CD8-positive, alpha-beta memory T cell (primary cell): Measurements from ENCODE around the gene FAM114A1. TPM values are rescaled to one million over a fixed set of nuclear protein-coding genes. Genes with fewer than 3 reads are reported as not detected.

ENCODE experiments used
- CTCF ChIA-PET: fragments of 350-600 bp; sonication (Branson Sonifier 250); formaldehyde crosslinking; loops from one replicate; lab custom pipeline; 2021; ENCODE audit warnings: antibody characterized with exemption; lab: Charles Lee
- POLR2A ChIA-PET: fragments of 350-600 bp; sonication (Branson Sonifier 250); formaldehyde crosslinking; loops from one replicate; lab custom pipeline; 2021; ENCODE audit warnings: antibody characterized with exemption; lab: Charles Lee
- DNase-seq, 5 donors: peaks; one replicate each; pipeline versions ENCODE4 v3.0.0 to v3.0.0-alpha.2; 2020 to 2022; ENCODE audit warnings: mixed read lengths in 1 of 5
- H3K27ac ChIP-seq: one replicate; pipeline ENCODE4 v1.7.0; 2013; ENCODE audit warnings: low read depth, mild to moderate bottlenecking, low read length, moderate library complexity
- H3K27me3 ChIP-seq: 2 replicates; pipeline ENCODE4 v1.7.0; 2013; ENCODE audit warnings: low read length, mild to moderate bottlenecking; ENCODE audit not compliant: insufficient read depth, poor library complexity, severe bottlenecking
- H3K36me3 ChIP-seq: 2 replicates; pipeline ENCODE4 v1.7.0; 2013; ENCODE audit warnings: mild to moderate bottlenecking, low read length, moderate library complexity; ENCODE audit not compliant: insufficient read depth
- H3K4me1 ChIP-seq: 2 replicates; pipeline ENCODE4 v1.7.0; 2013; ENCODE audit warnings: mild to moderate bottlenecking, low read length, moderate library complexity; ENCODE audit not compliant: insufficient read depth
- H3K4me3 ChIP-seq: 2 replicates; pipeline ENCODE4 v1.7.0; 2013; ENCODE audit warnings: mild to moderate bottlenecking, low read length
- H3K9me3 ChIP-seq: 2 replicates; pipeline ENCODE4 v1.7.0; 2013; ENCODE audit warnings: mild to moderate bottlenecking, low read length
- H3K27ac Mint-ChIP-seq, 8 donors: one replicate each; pipeline ENCODE4 v1.8.0; 2020 to 2021; ENCODE audit warnings: mixed read lengths in 8 of 8, mild to moderate bottlenecking in 6 of 8, inconsistent platforms in 3 of 8, moderate library complexity in 3 of 8
- H3K27me3 Mint-ChIP-seq, 2 donors: one replicate each; pipeline ENCODE4 v1.8.0; 2020 to 2021; ENCODE audit warnings: mixed read lengths in 2 of 2, mild to moderate bottlenecking in 1 of 2, moderate library complexity in 1 of 2
- H3K36me3 Mint-ChIP-seq, 3 donors: one replicate each; pipeline ENCODE4 v1.8.0; 2020 to 2021; ENCODE audit warnings: mixed read lengths in 3 of 3, inconsistent platforms in 1 of 3, mild to moderate bottlenecking in 1 of 3
- H3K4me1 Mint-ChIP-seq, 3 donors: one replicate each; pipeline ENCODE4 v1.8.0; 2020 to 2021; ENCODE audit warnings: mixed read lengths in 3 of 3, inconsistent platforms in 1 of 3, mild to moderate bottlenecking in 1 of 3
- H3K4me3 Mint-ChIP-seq, 7 donors: one replicate each; pipeline ENCODE4 v1.8.0; 2020 to 2021; ENCODE audit warnings: mixed read lengths in 7 of 7, mild to moderate bottlenecking in 6 of 7, moderate library complexity in 4 of 7, inconsistent platforms in 2 of 7
- H3K9me3 Mint-ChIP-seq, 5 donors: one replicate each; pipeline ENCODE4 v1.8.0; 2020 to 2022; ENCODE audit warnings: mixed read lengths in 5 of 5, mild to moderate bottlenecking in 3 of 5, moderate library complexity in 2 of 5, inconsistent platforms in 1 of 5
- polyA plus RNA-seq: library from polyadenylated mRNA; unstranded; fragments of 300-500 nt; fragmentation: Illumina TruSeq; gene quantifications from one replicate; pipeline ENCODE4 v1.2.3, GENCODE V29; 2021
- total RNA-seq, 2 experiments: library from RNA; stranded (reverse); gene quantifications; one replicate each; pipeline ENCODE4 v1.2.3, GENCODE V29; 2021

The FAM114A1 gene
- total and polyA plus RNA-seq, 3 experiments from 2014 or later, result 0.31 TPM; not detected in 2

- CTCF ChIA-PET, result no interaction called here
- Histone ChIP-seq H3K9me3 (no peaks in the 10 kb centered on the region), H3K27me3 (no peaks in the 10 kb centered on the region), H3K36me3 (no peaks in the 10 kb centered on the region), H3K4me3 (no peak overlapping the region), H3K27ac (no peak overlapping the region), H3K4me1 (no peaks in the 10 kb centered on the region)
- no peaks in the 10 kb centered on the region for H3K4me1 Mint-ChIP-seq
- POLR2A ChIA-PET, result no interaction called here
- H3K36me3 Mint-ChIP-seq, result no peaks in the 10 kb centered on the region
- no peak for DNase-seq
- peaks cover 0 to 10% of the 10 kb centered on the region in 2 donors for H3K27me3 Mint-ChIP-seq
- no peaks in the 10 kb centered on the region for H3K9me3 Mint-ChIP-seq
- H3K27ac Mint-ChIP-seq, result no peak overlapping the region
- H3K4me3 Mint-ChIP-seq, result no peak overlapping the region
Measured at GRCh38 chr4:38928568-38928967, 61.0 kb downstream of the FAM114A1 start.

- CTCF ChIA-PET, result interaction anchor here (1.5 kb wide), 1 partner anchor 26 kb away, joined by 3 read pairs; no protein-coding TSS in a partner anchor
- no peaks in the 10 kb centered on the region for H3K27me3 ChIP-seq
- H3K27me3 Mint-ChIP-seq, result peaks cover 0 to 10% of the 10 kb centered on the region in 2 donors
- DNase-seq, result no peak
- H3K36me3 Mint-ChIP-seq, result no peaks in the 10 kb centered on the region
- no peak overlapping the region for H3K27ac Mint-ChIP-seq
- no peak overlapping the region for H3K4me3 ChIP-seq
- no peaks in the 10 kb centered on the region for H3K4me1 ChIP-seq
- no peaks in the 10 kb centered on the region for H3K4me1 Mint-ChIP-seq
- H3K9me3 Mint-ChIP-seq, result no peaks in the 10 kb centered on the region
- H3K27ac ChIP-seq, result no peak overlapping the region
- H3K9me3 ChIP-seq, result no peaks in the 10 kb centered on the region
- no peak overlapping the region for H3K4me3 Mint-ChIP-seq
- POLR2A ChIA-PET, result no interaction called here
- no peaks in the 10 kb centered on the region for H3K36me3 ChIP-seq
Measured at GRCh38 chr4:38928974-38929373, 61.4 kb downstream of the FAM114A1 start.

- ChIA-PET POLR2A (no interaction called here), CTCF (interaction anchor here (1.5 kb wide), 1 partner anchor 27 kb away, joined by 3 read pairs; no protein-coding TSS in a partner anchor)
- no peaks in the 10 kb centered on the region for H3K4me1 Mint-ChIP-seq
- H3K9me3 ChIP-seq, result no peaks in the 10 kb centered on the region
- no peaks in the 10 kb centered on the region for H3K27me3 ChIP-seq
- DNase-seq, result no peak
- no peaks in the 10 kb centered on the region for H3K36me3 Mint-ChIP-seq
- no peak overlapping the region for H3K27ac Mint-ChIP-seq
- H3K4me3 ChIP-seq, result no peak overlapping the region
- H3K9me3 Mint-ChIP-seq, result no peaks in the 10 kb centered on the region
- no peaks in the 10 kb centered on the region for H3K36me3 ChIP-seq
- H3K4me3 Mint-ChIP-seq, result no peak overlapping the region
- H3K4me1 ChIP-seq, result no peaks in the 10 kb centered on the region
- H3K27me3 Mint-ChIP-seq, result peaks cover 0 to 10% of the 10 kb centered on the region in 2 donors
- H3K27ac ChIP-seq, result no peak overlapping the region
Measured at GRCh38 chr4:38930204-38930603, 62.6 kb downstream of the FAM114A1 start.

GRCh38 chr4:38930707-38931106 lies 63.1 kb downstream of the FAM114A1 start:
- Mint-ChIP-seq H3K36me3 (no peaks in the 10 kb centered on the region), H3K27ac (no peak overlapping the region), H3K9me3 (no peaks in the 10 kb centered on the region), H3K4me3 (no peak overlapping the region), H3K27me3 (peaks cover 0 to 10% of the 10 kb centered on the region in 2 donors), H3K4me1 (no peaks in the 10 kb centered on the region)
- ChIA-PET CTCF (no interaction called here), POLR2A (no interaction called here)
- Histone ChIP-seq H3K4me3 (no peak overlapping the region), H3K36me3 (no peaks in the 10 kb centered on the region), H3K27me3 (no peaks in the 10 kb centered on the region), H3K9me3 (no peaks in the 10 kb centered on the region), H3K27ac (no peak overlapping the region), H3K4me1 (no peaks in the 10 kb centered on the region)
- no peak for DNase-seq

GRCh38 chr4:38931125-38931524 lies 63.5 kb downstream of the FAM114A1 start:
- Mint-ChIP-seq H3K4me1 (no peaks in the 10 kb centered on the region), H3K27me3 (peaks cover 0 to 10% of the 10 kb centered on the region in 2 donors), H3K9me3 (no peaks in the 10 kb centered on the region), H3K27ac (no peak overlapping the region), H3K4me3 (no peak overlapping the region), H3K36me3 (no peaks in the 10 kb centered on the region)
- ChIA-PET POLR2A (no interaction called here), CTCF (no interaction called here)
- Histone ChIP-seq H3K27ac (no peak overlapping the region), H3K4me1 (no peaks in the 10 kb centered on the region), H3K4me3 (no peak overlapping the region), H3K27me3 (no peaks in the 10 kb centered on the region), H3K9me3 (no peaks in the 10 kb centered on the region), H3K36me3 (no peaks in the 10 kb centered on the region)
- DNase-seq, result no peak

GRCh38 chr4:38935391-38936073 lies 67.9 kb downstream of the FAM114A1 start:
- no peaks in the 10 kb centered on the region for H3K4me1 Mint-ChIP-seq
- ChIA-PET CTCF (no interaction called here), POLR2A (no interaction called here)
- H3K4me1 ChIP-seq, result no peaks in the 10 kb centered on the region
- H3K9me3 Mint-ChIP-seq, result no peaks in the 10 kb centered on the region
- H3K27me3 Mint-ChIP-seq, result peaks cover 0 to 1% of the 10 kb centered on the region in 2 donors
- H3K36me3 Mint-ChIP-seq, result no peaks in the 10 kb centered on the region
- H3K27me3 ChIP-seq, result no peaks in the 10 kb centered on the region
- no peaks in the 10 kb centered on the region for H3K9me3 ChIP-seq
- H3K4me3 ChIP-seq, result no peak overlapping the region
- H3K27ac ChIP-seq, result no peak overlapping the region
- no peak for DNase-seq
- no peak overlapping the region for H3K27ac Mint-ChIP-seq
- no peaks in the 10 kb centered on the region for H3K36me3 ChIP-seq
- H3K4me3 Mint-ChIP-seq, result no peak overlapping the region

- Histone ChIP-seq H3K4me3 (no peak overlapping the region), H3K9me3 (no peaks in the 10 kb centered on the region), H3K27me3 (no peaks in the 10 kb centered on the region), H3K4me1 (no peaks in the 10 kb centered on the region), H3K36me3 (no peaks in the 10 kb centered on the region), H3K27ac (no peak overlapping the region)
- no peak overlapping the region for H3K4me3 Mint-ChIP-seq
- no peaks in the 10 kb centered on the region for H3K36me3 Mint-ChIP-seq
- ChIA-PET CTCF (no interaction called here), POLR2A (no interaction called here)
- no peak overlapping the region for H3K27ac Mint-ChIP-seq
- H3K9me3 Mint-ChIP-seq, result no peaks in the 10 kb centered on the region
- H3K27me3 Mint-ChIP-seq, result no peaks in the 10 kb centered on the region
- no peaks in the 10 kb centered on the region for H3K4me1 Mint-ChIP-seq
- DNase-seq, result no peak
Measured at GRCh38 chr4:38939165-38939564, 71.6 kb downstream of the FAM114A1 start.

GRCh38 chr4:38940476-38940875 lies 72.9 kb downstream of the FAM114A1 start:
- Histone ChIP-seq H3K4me3 (no peak overlapping the region), H3K27ac (no peak overlapping the region), H3K36me3 (no peaks in the 10 kb centered on the region), H3K9me3 (no peaks in the 10 kb centered on the region), H3K27me3 (no peaks in the 10 kb centered on the region), H3K4me1 (no peaks in the 10 kb centered on the region)
- Mint-ChIP-seq H3K27me3 (no peaks in the 10 kb centered on the region), H3K27ac (peak overlapping the region in 1 of 8 donors; percentile 9), H3K36me3 (no peaks in the 10 kb centered on the region), H3K4me3 (no peak overlapping the region), H3K4me1 (no peaks in the 10 kb centered on the region), H3K9me3 (no peaks in the 10 kb centered on the region)
- ChIA-PET POLR2A (no interaction called here), CTCF (no interaction called here)
- no peak for DNase-seq
